NT2/D1 (cell line): ENCODE measurements around the gene FIP1L1.

Experiments used
- DNase-seq: peaks from one replicate; pipeline ENCODE4 v3.0.0-alpha.2; 2011; ENCODE audit warnings: low read depth, low spot score
- H3K27me3 ChIP-seq: 2 replicates; pipeline ENCODE4 v1.6.0; 2011; ENCODE audit warnings: mild to moderate bottlenecking; ENCODE audit not compliant: insufficient read length, insufficient read depth
- H3K36me3 ChIP-seq: 2 replicates; pipeline ENCODE4 v1.6.1; 2011; ENCODE audit warnings: mild to moderate bottlenecking, low read length, mixed read lengths; ENCODE audit not compliant: insufficient read depth, insufficient read length
- H3K4me1 ChIP-seq: 2 replicates; pipeline ENCODE4 v1.5.1; 2011; ENCODE audit not compliant: insufficient read depth, insufficient read length
- H3K4me3 ChIP-seq: 2 replicates; pipeline ENCODE4 v1.5.1; 2011; ENCODE audit warnings: low read depth; ENCODE audit not compliant: insufficient read length
- H3K9ac ChIP-seq: 2 replicates; pipeline ENCODE4 v1.6.0; 2011; ENCODE audit warnings: low read depth; ENCODE audit not compliant: insufficient read length
- H3K9me3 ChIP-seq: 2 replicates; pipeline ENCODE4 v1.5.1; 2011; ENCODE audit warnings: mild to moderate bottlenecking, low read length; ENCODE audit not compliant: insufficient read depth
- SUZ12 ChIP-seq: IDR thresholded peaks from 2 replicates; pipeline ENCODE4 v1.6.1; 2011; ENCODE audit not compliant: insufficient read length, insufficient read depth; ENCODE audit errors: extremely low read depth
- YY1 ChIP-seq: IDR thresholded peaks from 2 replicates; pipeline ENCODE4 v1.6.1; 2011; ENCODE audit not compliant: insufficient read length, insufficient read depth
- ZNF274 ChIP-seq: IDR thresholded peaks from 2 replicates; pipeline ENCODE4 v1.6.1; 2011; ENCODE audit warnings: mild to moderate bottlenecking, low read depth, low read length

The FIP1L1 gene

GRCh38 chr4:53477038-53477565 lies 99.7 kb downstream of the FIP1L1 start:
- Histone ChIP-seq H3K9ac (peak overlapping the region; percentile 74), H3K4me1 (no peaks in the 10 kb centered on the region), H3K27me3 (no peaks in the 10 kb centered on the region), H3K36me3 (no peaks in the 10 kb centered on the region), H3K4me3 (peak overlapping the region; percentile 43), H3K9me3 (no peaks in the 10 kb centered on the region)
- peak; percentile 70 for DNase-seq
- TF ChIP-seq SUZ12 = no peak
- TF ChIP-seq YY1 = no peak
- no peak for TF ChIP-seq ZNF274

GRCh38 chr4:53477636-53478035 lies 100.2 kb downstream of the FIP1L1 start:
- H3K4me1 ChIP-seq = no peaks in the 10 kb centered on the region

GRCh38 chr4:53478671-53479456 lies 101.4 kb downstream of the FIP1L1 start:
- Histone ChIP-seq H3K9me3 (no peaks in the 10 kb centered on the region), H3K36me3 (no peaks in the 10 kb centered on the region), H3K4me3 (no peak overlapping the region), H3K9ac (no peak overlapping the region), H3K27me3 (no peaks in the 10 kb centered on the region), H3K4me1 (no peaks in the 10 kb centered on the region)
- no peak for DNase-seq
- TF ChIP-seq YY1 (no peak), ZNF274 (no peak), SUZ12 (no peak)

More at GRCh38 chr4:53477636-53478035, 100.2 kb downstream of the FIP1L1 start:
- DNase-seq = no peak
- Histone ChIP-seq H3K9me3 (no peaks in the 10 kb centered on the region), H3K27me3 (no peaks in the 10 kb centered on the region), H3K9ac (no peak overlapping the region), H3K36me3 (no peaks in the 10 kb centered on the region), H3K4me3 (no peak overlapping the region)
- no peak for TF ChIP-seq ZNF274
- TF ChIP-seq SUZ12 = no peak
- no peak for TF ChIP-seq YY1

- TF ChIP-seq SUZ12 (no peak), ZNF274 (no peak), YY1 (no peak)
- H3K9ac ChIP-seq = no peak overlapping the region
- no peaks in the 10 kb centered on the region for H3K9me3 ChIP-seq
- no peak overlapping the region for H3K4me3 ChIP-seq
- no peaks in the 10 kb centered on the region for H3K36me3 ChIP-seq
- no peaks in the 10 kb centered on the region for H3K27me3 ChIP-seq
- H3K4me1 ChIP-seq = no peaks in the 10 kb centered on the region
- no peak for DNase-seq
Measured at GRCh38 chr4:53479736-53480525, 102.5 kb downstream of the FIP1L1 start.

GRCh38 chr4:53480909-53481308 lies 103.5 kb downstream of the FIP1L1 start:
- TF ChIP-seq YY1 = no peak
- TF ChIP-seq ZNF274 = no peak
- TF ChIP-seq SUZ12 = no peak
- Histone ChIP-seq H3K27me3 (no peaks in the 10 kb centered on the region), H3K4me3 (no peak overlapping the region), H3K9me3 (no peaks in the 10 kb centered on the region), H3K36me3 (no peaks in the 10 kb centered on the region), H3K4me1 (no peaks in the 10 kb centered on the region), H3K9ac (no peak overlapping the region)
- peak; percentile 33 for DNase-seq

- no peak for DNase-seq
- no peak for TF ChIP-seq SUZ12
- no peak for TF ChIP-seq YY1
- no peak for TF ChIP-seq ZNF274
- Histone ChIP-seq H3K9me3 (no peaks in the 10 kb centered on the region), H3K9ac (no peak overlapping the region), H3K4me3 (no peak overlapping the region), H3K27me3 (no peaks in the 10 kb centered on the region), H3K36me3 (no peaks in the 10 kb centered on the region), H3K4me1 (no peaks in the 10 kb centered on the region)
Measured at GRCh38 chr4:53481586-53481985, 104.1 kb downstream of the FIP1L1 start.

- no peak for DNase-seq
- no peaks in the 10 kb centered on the region for H3K9me3 ChIP-seq
- TF ChIP-seq SUZ12 (no peak), ZNF274 (no peak), YY1 (no peak)
- H3K27me3 ChIP-seq = no peaks in the 10 kb centered on the region
- H3K36me3 ChIP-seq = no peaks in the 10 kb centered on the region
- no peak overlapping the region for H3K4me3 ChIP-seq
- H3K9ac ChIP-seq = no peak overlapping the region
- no peaks in the 10 kb centered on the region for H3K4me1 ChIP-seq
Measured at GRCh38 chr4:53483250-53483649, 105.8 kb downstream of the FIP1L1 start.
